ENCODE data around the gene RRAGB.

Gene RRAGB

DNA sequence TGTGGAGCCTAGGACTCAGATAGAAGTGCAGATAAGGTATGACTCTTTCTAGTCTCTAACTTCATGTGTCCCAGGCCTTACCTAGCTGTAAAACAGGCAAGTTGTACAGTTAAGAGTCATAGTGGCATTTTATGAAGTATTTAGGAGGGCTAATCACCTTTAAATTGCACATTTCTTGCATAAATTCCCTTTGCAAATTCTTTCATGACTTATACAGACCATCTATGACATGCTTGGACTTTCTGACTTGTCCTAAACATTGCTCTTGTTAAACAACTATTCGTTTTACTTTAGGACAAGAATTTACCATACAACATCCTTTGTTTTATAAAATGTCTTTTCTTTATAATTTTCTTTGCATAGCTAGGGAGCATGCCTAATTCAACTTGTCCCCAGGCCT, 7.8 kb upstream of the RRAGB start:
- peak; percentile 35 for DNase-seq (ENCODE audit: low read depth)
- TF ChIP-seq, protein P1, sequence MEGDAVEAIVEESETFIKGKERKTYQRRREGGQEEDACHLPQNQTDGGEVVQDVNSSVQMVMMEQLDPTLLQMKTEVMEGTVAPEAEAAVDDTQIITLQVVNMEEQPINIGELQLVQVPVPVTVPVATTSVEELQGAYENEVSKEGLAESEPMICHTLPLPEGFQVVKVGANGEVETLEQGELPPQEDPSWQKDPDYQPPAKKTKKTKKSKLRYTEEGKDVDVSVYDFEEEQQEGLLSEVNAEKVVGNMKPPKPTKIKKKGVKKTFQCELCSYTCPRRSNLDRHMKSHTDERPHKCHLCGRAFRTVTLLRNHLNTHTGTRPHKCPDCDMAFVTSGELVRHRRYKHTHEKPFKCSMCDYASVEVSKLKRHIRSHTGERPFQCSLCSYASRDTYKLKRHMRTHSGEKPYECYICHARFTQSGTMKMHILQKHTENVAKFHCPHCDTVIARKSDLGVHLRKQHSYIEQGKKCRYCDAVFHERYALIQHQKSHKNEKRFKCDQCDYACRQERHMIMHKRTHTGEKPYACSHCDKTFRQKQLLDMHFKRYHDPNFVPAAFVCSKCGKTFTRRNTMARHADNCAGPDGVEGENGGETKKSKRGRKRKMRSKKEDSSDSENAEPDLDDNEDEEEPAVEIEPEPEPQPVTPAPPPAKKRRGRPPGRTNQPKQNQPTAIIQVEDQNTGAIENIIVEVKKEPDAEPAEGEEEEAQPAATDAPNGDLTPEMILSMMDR (conservative IDR thresholded peaks at IDR 0.05; ENCODE audit: control insufficient read depth, insufficient read depth, low read depth, low read length), result no peak
- no peak overlapping the region for H3K4me3 ChIP-seq (ENCODE audit: control insufficient read depth, low read depth, low read length)

DNA sequence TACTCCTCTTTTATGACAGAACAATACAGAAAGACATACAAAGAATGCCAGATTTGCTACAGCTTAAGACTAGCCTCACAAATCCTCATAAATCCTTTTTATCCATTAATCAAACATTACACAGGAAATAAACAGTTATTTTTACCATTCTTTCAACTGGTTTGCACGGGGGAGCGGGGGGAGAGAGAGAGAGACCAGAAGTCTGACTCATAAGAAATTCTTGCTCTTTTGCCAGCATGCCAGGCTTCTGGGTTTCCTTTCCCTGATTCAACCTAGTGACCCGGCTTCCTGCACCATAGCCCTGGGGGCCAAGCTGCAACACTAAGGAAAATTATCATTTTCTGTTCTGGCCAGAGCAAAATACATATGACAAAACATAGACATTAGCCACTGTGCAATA, 6.8 kb upstream of the RRAGB start:
- peak; percentile 28 for DNase-seq (ENCODE audit: low read depth)
- H3K4me3 ChIP-seq (ENCODE audit: control insufficient read depth, low read depth, low read length), result no peak overlapping the region
- TF ChIP-seq, protein P1 (conservative IDR thresholded peaks at IDR 0.05; ENCODE audit: control insufficient read depth, insufficient read depth, low read depth, low read length), result no peak

DNA sequence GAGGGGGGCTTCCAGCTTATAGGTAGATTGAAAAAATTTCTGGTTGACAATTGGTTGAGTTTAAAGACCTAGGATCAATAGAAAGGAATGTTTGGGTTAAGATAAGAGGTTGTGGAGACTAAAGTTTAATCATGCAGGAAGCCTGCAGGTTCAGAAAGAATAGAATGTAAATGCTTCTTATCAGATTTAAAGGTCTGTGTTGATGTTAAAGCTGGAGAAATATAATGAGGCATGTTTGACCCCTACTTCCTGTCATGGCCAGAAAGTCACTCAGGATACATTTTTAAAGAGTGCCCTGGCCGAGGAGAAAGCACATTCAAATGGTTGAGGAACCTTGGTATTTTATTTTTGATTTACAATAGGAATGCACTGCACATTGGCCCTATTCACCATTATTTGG, 3.9 kb upstream of the RRAGB start:
- TF ChIP-seq, protein P1 (conservative IDR thresholded peaks at IDR 0.05; ENCODE audit: control insufficient read depth, insufficient read depth, low read depth, low read length), result no peak
- DNase-seq (ENCODE audit: low read depth), result no peak
- no peak overlapping the region for H3K4me3 ChIP-seq (ENCODE audit: control insufficient read depth, low read depth, low read length)

DNA sequence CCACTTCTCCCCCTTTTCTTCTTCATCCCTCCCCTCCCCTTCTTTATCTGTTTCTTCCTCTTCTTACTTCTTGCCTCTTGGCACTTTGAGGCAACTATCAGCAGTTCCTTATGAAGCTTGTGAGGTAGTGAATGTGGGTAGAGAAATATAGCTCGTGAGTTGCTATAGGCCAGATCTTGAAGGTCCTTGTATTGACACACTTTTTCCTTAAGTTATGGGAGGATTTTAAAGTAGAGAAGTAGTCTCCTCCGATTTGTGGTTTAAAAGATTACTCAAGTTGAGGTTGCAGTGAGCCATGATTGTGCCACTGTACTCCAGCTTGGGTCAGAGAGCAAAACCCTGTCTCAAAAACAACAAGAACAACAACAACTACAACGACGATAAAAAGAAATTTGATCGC, 3.4 kb upstream of the RRAGB start:
- DNase-seq (ENCODE audit: low read depth), result no peak
- H3K4me3 ChIP-seq (ENCODE audit: control insufficient read depth, low read depth, low read length), result no peak overlapping the region
- TF ChIP-seq, protein P1 (conservative IDR thresholded peaks at IDR 0.05; ENCODE audit: control insufficient read depth, insufficient read depth, low read depth, low read length), result no peak

DNA sequence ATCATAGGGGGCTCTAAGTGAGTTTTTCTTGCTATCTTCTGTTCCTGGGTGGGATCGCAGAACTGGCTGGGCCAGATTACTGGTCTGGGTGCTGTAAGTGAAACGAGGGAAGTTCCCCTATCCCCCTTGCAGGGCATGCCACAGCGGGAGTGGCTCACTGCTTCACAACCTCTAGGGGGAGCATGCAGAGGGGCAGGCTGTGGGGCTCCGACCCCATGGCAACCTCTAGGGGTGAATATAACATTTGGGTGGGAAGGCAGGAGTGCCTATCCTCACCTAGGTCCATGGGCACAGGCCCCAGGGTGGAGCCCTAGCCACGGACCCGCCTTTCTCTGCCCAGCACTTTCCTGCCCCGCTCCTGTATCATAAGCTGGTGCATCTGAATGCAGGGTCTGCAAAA, 1.7 kb upstream of the RRAGB start:
- no peak overlapping the region for H3K4me3 ChIP-seq (ENCODE audit: control insufficient read depth, low read depth, low read length)
- TF ChIP-seq, protein P1 (conservative IDR thresholded peaks at IDR 0.05; ENCODE audit: control insufficient read depth, insufficient read depth, low read depth, low read length), result no peak
- no peak for DNase-seq (ENCODE audit: low read depth)

DNA sequence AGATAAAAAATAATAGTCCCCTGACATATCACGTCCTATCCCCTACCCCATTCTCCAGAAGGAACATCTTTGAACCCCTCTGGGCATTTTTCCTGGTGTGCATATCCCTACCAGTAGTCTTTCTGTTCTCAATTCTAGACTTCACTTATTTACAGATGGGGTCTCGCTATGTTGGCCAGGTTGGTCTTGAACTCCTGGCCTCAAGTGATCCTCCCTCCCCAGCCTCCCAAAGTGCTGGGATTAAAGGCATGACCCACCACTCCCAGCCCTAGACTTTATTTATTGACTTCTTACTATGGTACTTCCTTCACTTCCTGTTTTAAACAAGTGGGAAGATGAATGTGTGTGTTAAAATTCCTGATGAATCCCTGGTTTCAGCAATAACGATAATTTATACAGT, 612 bp upstream of the RRAGB start:
- TF ChIP-seq, protein P1 (conservative IDR thresholded peaks at IDR 0.05; ENCODE audit: control insufficient read depth, insufficient read depth, low read depth, low read length), result no peak
- DNase-seq (ENCODE audit: low read depth), result no peak
- peak overlapping the region; percentile 75 for H3K4me3 ChIP-seq (ENCODE audit: control insufficient read depth, low read depth, low read length)

DNA sequence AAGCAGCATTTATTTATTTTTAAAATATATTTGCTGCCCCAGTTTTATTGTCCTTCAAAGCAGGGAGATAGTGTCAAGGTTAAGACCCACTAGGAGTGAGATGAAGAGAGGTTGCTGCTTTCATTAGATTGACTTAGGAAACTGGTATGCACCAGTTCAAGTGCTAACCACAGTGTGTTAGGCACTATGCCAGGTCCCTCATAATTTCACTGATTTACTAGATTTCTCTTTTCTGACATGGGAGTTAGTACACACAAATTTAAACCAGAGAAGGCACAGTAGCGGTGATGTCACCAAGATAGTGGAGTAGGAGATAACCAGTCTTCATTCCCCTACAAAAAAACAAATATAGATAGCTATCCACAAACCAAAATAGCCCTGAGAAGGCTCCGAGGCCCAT, 14.3 kb downstream of the RRAGB start:
- peak; percentile 2 for DNase-seq (ENCODE audit: low read depth)
- TF ChIP-seq, protein P1 (conservative IDR thresholded peaks at IDR 0.05; ENCODE audit: control insufficient read depth, insufficient read depth, low read depth, low read length), result no peak
- no peak overlapping the region for H3K4me3 ChIP-seq (ENCODE audit: control insufficient read depth, low read depth, low read length)

Measured in fibroblast of mammary gland (primary cell).